Neural progenitor cell (in vitro differentiated cells): ENCODE results near the gene DUS1L. TPM values are rescaled to one million over a fixed set of nuclear protein-coding genes. Genes with fewer than 3 reads are reported as not detected.

Experiments used
- DNase-seq: peaks from one replicate; pipeline ENCODE4 v3.0.0-alpha.2; 2016; ENCODE audit warnings: low spot score
- H2AFZ ChIP-seq: fragments of 200-600 bp; sonication (generic); replicated peaks from 2 replicates; pipeline ENCODE4 v1.6.1; 2016; ENCODE audit warnings: antibody characterized with exemption
- H3F3A ChIP-seq: fragments of 200-600 bp; sonication (generic); 2 replicates; pipeline ENCODE4 v1.6.1; 2016; ENCODE audit warnings: antibody characterized with exemption, low read depth
- H3K27ac ChIP-seq: fragments of 200-600 bp; sonication (generic); 2 replicates; pipeline ENCODE4 v1.5.1; 2016; ENCODE audit warnings: mild to moderate bottlenecking
- H3K27me3 ChIP-seq: fragments of 200-600 bp; sonication (generic); 2 replicates; pipeline ENCODE4 v1.6.1; 2016; ENCODE audit warnings: mild to moderate bottlenecking, moderate library complexity
- H3K36me3 ChIP-seq: fragments of 200-600 bp; sonication (generic); 2 replicates; pipeline ENCODE4 v1.5.1; 2016
- H3K4me1 ChIP-seq: fragments of 200-600 bp; sonication (generic); 2 replicates; pipeline ENCODE4 v1.6.1; 2016; ENCODE audit warnings: mixed run types
- H3K4me2 ChIP-seq: fragments of 200-600 bp; sonication (generic); 2 replicates; pipeline ENCODE4 v1.6.1; 2016
- H3K4me3 ChIP-seq: fragments of 200-600 bp; sonication (generic); 2 replicates; pipeline ENCODE4 v1.5.1; 2016
- H3K79me2 ChIP-seq: fragments of 200-600 bp; sonication (generic); 2 replicates; pipeline ENCODE4 v1.6.1; 2016; ENCODE audit warnings: low read depth
- H3K9ac ChIP-seq: fragments of 200-600 bp; sonication (generic); 2 replicates; pipeline ENCODE4 v1.6.1; 2016
- H3K9me3 ChIP-seq: fragments of 200-600 bp; sonication (generic); 2 replicates; pipeline ENCODE4 v1.5.1; 2016; ENCODE audit warnings: low read depth
- H4K20me1 ChIP-seq: fragments of 200-600 bp; sonication (generic); 2 replicates; pipeline ENCODE4 v1.6.1; 2016; ENCODE audit warnings: low read depth
- H3K27ac Mint-ChIP-seq: 3 replicates; pipeline ENCODE4 v1.8.0; 2021; ENCODE audit warnings: mixed read lengths
- H3K27me3 Mint-ChIP-seq: 2 replicates; pipeline ENCODE4 v1.8.0; 2022; ENCODE audit warnings: low read depth, mild to moderate bottlenecking, inconsistent platforms, moderate library complexity, mixed read lengths; ENCODE audit not compliant: insufficient read depth
- H3K36me3 Mint-ChIP-seq: 3 replicates; pipeline ENCODE4 v1.8.0; 2021; ENCODE audit warnings: mixed read lengths
- H3K4me1 Mint-ChIP-seq: 3 replicates; pipeline ENCODE4 v1.8.0; 2021; ENCODE audit warnings: mixed read lengths
- H3K4me3 Mint-ChIP-seq: 3 replicates; pipeline ENCODE4 v1.8.0; 2021; ENCODE audit warnings: mild to moderate bottlenecking, moderate library complexity, mixed read lengths
- H3K9me3 Mint-ChIP-seq: 3 replicates; pipeline ENCODE4 v1.8.0; 2020; ENCODE audit warnings: mixed read lengths
- EZH2 ChIP-seq: fragments of 200-600 bp; sonication (generic); IDR thresholded peaks from 2 replicates; pipeline ENCODE4 v1.6.1; 2017; ENCODE audit warnings: antibody characterized with exemption, mild to moderate bottlenecking, moderate library complexity
- EZH2phosphoT487 ChIP-seq: fragments of 200-600 bp; sonication (generic); IDR thresholded peaks from 2 replicates; pipeline ENCODE4 v1.6.1; 2017; ENCODE audit warnings: antibody characterized with exemption
- total RNA-seq: library from RNA; depleted of rRNA; stranded (reverse); fragments of >200 nt; gene quantifications from 2 replicates; pipeline ENCODE4 v1.2.3, GENCODE V29; 2015; ENCODE audit warnings: low replicate concordance
- TF ChIP-seq, protein P1 (sequence below): fragments of 200-600 bp; sonication (generic); IDR thresholded peaks from 2 replicates; pipeline ENCODE4 v1.5.1; 2017; ENCODE audit warnings: antibody characterized with exemption, mild to moderate bottlenecking

The DUS1L gene
- total RNA-seq, 1 donor from 2014 or later, result 54.5 TPM

DNA sequence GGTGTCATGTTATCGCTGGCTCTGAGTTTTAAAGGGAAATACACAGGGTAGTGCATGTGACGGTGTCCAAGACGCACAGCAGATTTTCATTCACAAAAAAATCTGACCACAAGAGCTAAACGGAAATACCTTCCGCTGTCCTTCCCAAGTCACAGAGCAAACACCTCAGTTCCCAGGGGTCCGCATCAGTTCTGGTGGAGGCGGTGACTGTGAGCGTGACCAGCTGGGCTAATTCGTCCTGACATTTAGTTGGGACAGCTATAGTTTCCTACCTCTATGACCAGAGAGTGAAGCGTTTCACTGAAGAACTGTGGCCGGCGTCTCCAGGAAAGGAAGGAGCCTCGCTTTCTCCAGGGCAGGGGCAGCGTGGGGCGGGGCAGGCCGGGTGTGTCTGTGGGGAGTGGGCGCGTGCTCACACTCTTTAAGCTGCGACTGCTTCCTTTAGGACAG is 42.9 kb upstream of the DUS1L start:
- peaks cover 26% of the 10 kb centered on the region for H3F3A ChIP-seq
- Mint-ChIP-seq H3K4me1 (peaks cover 29% of the 10 kb centered on the region), H3K36me3 (peaks cover 6% of the 10 kb centered on the region), H3K9me3 (no peaks in the 10 kb centered on the region), H3K4me3 (peak overlapping the region; percentile 27), H3K27me3 (peaks cover 8% of the 10 kb centered on the region), H3K27ac (peak overlapping the region; percentile 74)
- H3K36me3 ChIP-seq, result no peaks in the 10 kb centered on the region
- H3K9me3 ChIP-seq, result no peaks in the 10 kb centered on the region
- H3K79me2 ChIP-seq, result no peaks in the 10 kb centered on the region
- H3K9ac ChIP-seq, result no peak overlapping the region
- no peak overlapping the region for H2AFZ ChIP-seq
- H3K4me3 ChIP-seq, result no peak overlapping the region
- no peak overlapping the region for H3K4me2 ChIP-seq
- no peak for TF ChIP-seq EZH2
- TF ChIP-seq, protein P1, sequence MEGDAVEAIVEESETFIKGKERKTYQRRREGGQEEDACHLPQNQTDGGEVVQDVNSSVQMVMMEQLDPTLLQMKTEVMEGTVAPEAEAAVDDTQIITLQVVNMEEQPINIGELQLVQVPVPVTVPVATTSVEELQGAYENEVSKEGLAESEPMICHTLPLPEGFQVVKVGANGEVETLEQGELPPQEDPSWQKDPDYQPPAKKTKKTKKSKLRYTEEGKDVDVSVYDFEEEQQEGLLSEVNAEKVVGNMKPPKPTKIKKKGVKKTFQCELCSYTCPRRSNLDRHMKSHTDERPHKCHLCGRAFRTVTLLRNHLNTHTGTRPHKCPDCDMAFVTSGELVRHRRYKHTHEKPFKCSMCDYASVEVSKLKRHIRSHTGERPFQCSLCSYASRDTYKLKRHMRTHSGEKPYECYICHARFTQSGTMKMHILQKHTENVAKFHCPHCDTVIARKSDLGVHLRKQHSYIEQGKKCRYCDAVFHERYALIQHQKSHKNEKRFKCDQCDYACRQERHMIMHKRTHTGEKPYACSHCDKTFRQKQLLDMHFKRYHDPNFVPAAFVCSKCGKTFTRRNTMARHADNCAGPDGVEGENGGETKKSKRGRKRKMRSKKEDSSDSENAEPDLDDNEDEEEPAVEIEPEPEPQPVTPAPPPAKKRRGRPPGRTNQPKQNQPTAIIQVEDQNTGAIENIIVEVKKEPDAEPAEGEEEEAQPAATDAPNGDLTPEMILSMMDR, result no peak
- TF ChIP-seq EZH2phosphoT487, result no peak
- DNase-seq, result no peak
- H3K27me3 ChIP-seq, result no peaks in the 10 kb centered on the region
- H4K20me1 ChIP-seq, result no peaks in the 10 kb centered on the region
- no peak overlapping the region for H3K27ac ChIP-seq
- peaks cover 26% of the 10 kb centered on the region for H3K4me1 ChIP-seq

DNA sequence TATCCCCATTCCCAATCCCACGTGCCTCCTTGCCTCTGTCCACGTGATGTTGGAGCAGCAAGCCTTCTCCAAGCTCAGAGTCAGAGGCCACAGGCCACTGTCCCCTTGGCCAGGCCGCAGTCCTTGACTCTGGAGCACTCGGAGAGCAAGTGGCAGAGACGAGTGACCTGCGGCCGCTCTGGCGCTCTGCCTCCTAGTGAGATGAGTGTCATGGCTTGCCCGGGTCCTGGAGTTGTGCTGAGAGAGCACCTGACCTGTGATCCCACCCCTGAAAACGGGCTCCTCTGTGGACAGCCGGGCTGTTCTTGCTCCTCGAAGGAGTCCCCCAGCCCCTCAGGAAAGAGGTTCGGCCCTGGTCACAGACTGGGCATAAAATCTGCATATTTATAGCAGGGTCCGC is 42.4 kb upstream of the DUS1L start:
- Histone ChIP-seq H3K4me2 (no peak overlapping the region), H3K36me3 (no peaks in the 10 kb centered on the region), H3K4me1 (peaks cover 30% of the 10 kb centered on the region), H3K9me3 (no peaks in the 10 kb centered on the region), H3K27ac (no peak overlapping the region), H3K79me2 (no peaks in the 10 kb centered on the region), H3K4me3 (no peak overlapping the region), H3K27me3 (no peaks in the 10 kb centered on the region), H4K20me1 (no peaks in the 10 kb centered on the region), H3K9ac (no peak overlapping the region), H2AFZ (no peak overlapping the region), H3F3A (peaks cover 31% of the 10 kb centered on the region)
- Mint-ChIP-seq H3K4me3 (no peak overlapping the region), H3K36me3 (peaks cover 6% of the 10 kb centered on the region), H3K27me3 (peaks cover 8% of the 10 kb centered on the region), H3K27ac (no peak overlapping the region), H3K4me1 (peaks cover 34% of the 10 kb centered on the region), H3K9me3 (no peaks in the 10 kb centered on the region)
- TF ChIP-seq EZH2phosphoT487, result no peak
- no peak for DNase-seq

DNA sequence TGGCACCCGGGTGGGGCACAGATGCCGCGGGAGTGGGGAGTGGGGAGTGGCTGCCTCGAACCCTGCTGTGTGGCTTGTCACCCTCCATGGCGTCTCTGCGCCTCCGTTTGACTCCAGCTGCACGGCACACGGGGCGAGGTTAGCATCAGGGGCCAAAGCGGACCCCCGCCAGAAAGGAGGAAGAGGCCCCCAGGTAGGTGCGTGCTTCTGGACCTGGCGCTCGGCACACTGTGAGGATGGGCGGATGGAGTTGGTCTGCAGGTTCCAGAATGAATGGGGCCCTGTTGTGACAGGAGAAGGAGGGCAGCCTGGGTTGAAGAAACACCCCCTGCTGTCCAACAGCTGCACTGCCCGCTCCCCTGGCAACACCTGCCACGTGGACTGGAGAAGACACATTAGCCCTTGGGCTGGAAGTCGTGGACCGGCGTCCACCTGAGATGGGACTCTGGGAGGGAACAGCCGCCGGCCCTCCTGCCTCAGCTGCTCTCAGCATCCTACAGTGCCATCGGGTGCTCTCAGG is 41.8 kb upstream of the DUS1L start:
- H3K27ac ChIP-seq, result no peak overlapping the region
- no peaks in the 10 kb centered on the region for H4K20me1 ChIP-seq
- no peak overlapping the region for H3K4me2 ChIP-seq
- H3K4me1 Mint-ChIP-seq, result peaks cover 39% of the 10 kb centered on the region
- H3K27me3 Mint-ChIP-seq, result peaks cover 8% of the 10 kb centered on the region
- H3K9me3 ChIP-seq, result no peaks in the 10 kb centered on the region
- TF ChIP-seq EZH2, result no peak
- TF ChIP-seq EZH2phosphoT487, result no peak
- TF ChIP-seq, protein P1, result peak; percentile 33
- H3K4me3 Mint-ChIP-seq, result no peak overlapping the region
- no peaks in the 10 kb centered on the region for H3K79me2 ChIP-seq
- no peak overlapping the region for H3K9ac ChIP-seq
- H3K4me1 ChIP-seq, result peaks cover 37% of the 10 kb centered on the region
- H3K4me3 ChIP-seq, result no peak overlapping the region
- no peaks in the 10 kb centered on the region for H3K9me3 Mint-ChIP-seq
- no peak overlapping the region for H3K27ac Mint-ChIP-seq
- no peaks in the 10 kb centered on the region for H3K36me3 ChIP-seq
- DNase-seq, result no peak
- H2AFZ ChIP-seq, result no peak overlapping the region
- H3K36me3 Mint-ChIP-seq, result peaks cover 6% of the 10 kb centered on the region
- H3K27me3 ChIP-seq, result no peaks in the 10 kb centered on the region
- peaks cover 37% of the 10 kb centered on the region for H3F3A ChIP-seq

DNA sequence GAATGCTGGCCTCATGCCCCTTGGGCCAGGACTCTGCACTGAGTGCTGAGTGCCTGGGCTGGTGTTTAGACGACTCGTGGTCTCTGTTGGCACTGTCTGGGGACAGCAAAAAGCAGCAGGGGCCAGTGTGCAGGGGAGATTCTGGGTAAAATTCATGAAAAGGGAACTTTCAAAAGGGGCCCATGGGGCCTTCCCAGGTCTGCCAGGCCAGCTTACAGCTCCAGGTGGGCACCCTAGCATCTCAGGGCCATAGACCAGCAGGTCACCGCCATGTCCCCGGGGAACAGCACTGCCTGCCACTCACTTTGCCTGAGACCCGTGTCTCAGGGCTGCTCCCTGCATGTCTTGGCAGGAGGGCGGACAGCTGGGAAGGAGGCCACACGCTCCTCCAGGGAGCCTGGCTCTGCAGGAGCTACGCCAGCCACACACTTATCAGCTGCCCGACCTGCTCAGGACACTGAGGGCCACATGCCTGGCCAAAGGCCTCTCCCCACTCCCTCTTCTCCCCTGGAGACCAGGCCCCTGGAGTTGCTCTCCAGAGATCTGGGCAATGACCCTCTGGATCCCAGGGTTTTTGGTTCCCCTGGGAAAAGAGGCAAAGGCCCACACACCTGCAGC is 41.2 kb upstream of the DUS1L start:
- no peaks in the 10 kb centered on the region for H3K27me3 ChIP-seq
- H3K36me3 ChIP-seq, result no peaks in the 10 kb centered on the region
- no peak overlapping the region for H3K4me3 ChIP-seq
- H3K9ac ChIP-seq, result no peak overlapping the region
- no peaks in the 10 kb centered on the region for H4K20me1 ChIP-seq
- no peak overlapping the region for H2AFZ ChIP-seq
- peaks cover 41% of the 10 kb centered on the region for H3K4me1 Mint-ChIP-seq
- H3K27me3 Mint-ChIP-seq, result peaks cover 8% of the 10 kb centered on the region
- DNase-seq, result no peak
- no peak for TF ChIP-seq EZH2phosphoT487
- TF ChIP-seq, protein P1, result no peak
- TF ChIP-seq EZH2, result no peak
- no peaks in the 10 kb centered on the region for H3K9me3 Mint-ChIP-seq
- H3K36me3 Mint-ChIP-seq, result peaks cover 5% of the 10 kb centered on the region
- no peaks in the 10 kb centered on the region for H3K9me3 ChIP-seq
- H3K27ac ChIP-seq, result no peak overlapping the region
- peaks cover 43% of the 10 kb centered on the region for H3F3A ChIP-seq
- H3K79me2 ChIP-seq, result peaks cover 1% of the 10 kb centered on the region
- H3K4me3 Mint-ChIP-seq, result no peak overlapping the region
- peak overlapping the region; percentile 14 for H3K4me2 ChIP-seq
- peaks cover 43% of the 10 kb centered on the region for H3K4me1 ChIP-seq
- no peak overlapping the region for H3K27ac Mint-ChIP-seq
